HEK293 (cell line): Measurements from ENCODE around the gene DIRAS1.
"Not testable (repeated sequence)": the region's sequence is repeated elsewhere in the genome, so short reads cannot be mapped to it uniquely, and the experiment has no call there.

Source experiments
- CTCF ChIA-PET: fragments of 350-600 bp; formaldehyde crosslinking; extraction: SDS; loops from one replicate; lab custom pipeline; 2021; ENCODE audit warnings: antibody characterized with exemption; lab: Yijun Ruan, JAX
- POLR2A ChIA-PET: fragments of 300-600 bp; formaldehyde crosslinking; extraction: SDS; loops from one replicate; lab custom pipeline; 2020; ENCODE audit warnings: antibody characterized with exemption, inconsistent platforms; lab: Yijun Ruan, JAX
- H3K27ac ChIP-seq: fragments of 200-500 bp; sonication (Bioruptor generic); 2 replicates; pipeline ENCODE4 v1.5.1; 2014; ENCODE audit warnings: low read depth, low read length, control low read depth, inconsistent platforms; ENCODE audit errors: extremely low read depth
- H3K36me3 ChIP-seq, 2 experiments: fragments of 200-500 bp in 1 of 2; sonication (Bioruptor generic) in 1 of 2; 1 replicate in 1 of 2; 2 replicates in 1 of 2; pipeline ENCODE4 v1.5.1; 2014 to 2017; ENCODE audit warnings: inconsistent platforms in 2 of 2, low read length in 2 of 2; ENCODE audit not compliant: control insufficient read depth in 2 of 2, insufficient read depth in 1 of 2
- H3K4me1 ChIP-seq: fragments of 200-500 bp; sonication (Bioruptor generic); 2 replicates; pipeline ENCODE4 v1.5.1; 2014; ENCODE audit warnings: mild to moderate bottlenecking, low read length, inconsistent platforms; ENCODE audit not compliant: control insufficient read depth, insufficient read depth
- H3K4me3 ChIP-seq: 2 replicates; pipeline ENCODE4 v1.5.1; 2011; ENCODE audit warnings: low read depth, mild to moderate bottlenecking, control low read depth, low read length, moderate library complexity
- H3K9me3 ChIP-seq: fragments of 200-500 bp; sonication (Bioruptor generic); 2 replicates; pipeline ENCODE4 v1.5.1; 2014; ENCODE audit warnings: low read depth, low read length, inconsistent platforms; ENCODE audit not compliant: control insufficient read depth, insufficient read depth
- BCL11B ChIP-seq: fragments of 450-650 bp; formaldehyde crosslinking; IDR thresholded peaks from 2 replicates; pipeline ENCODE4 v1.5.1; 2016; ENCODE audit warnings: low read depth, missing biosample characterization, missing genetic modification characterization
- KLF10 ChIP-seq: fragments of 450-650 bp; IDR thresholded peaks from 2 replicates; pipeline ENCODE4 v1.5.1; 2018; ENCODE audit warnings: missing biosample characterization, mild to moderate bottlenecking, missing genetic modification characterization
- KLF7 ChIP-seq: fragments of 450-650 bp; formaldehyde crosslinking; IDR thresholded peaks from 2 replicates; pipeline ENCODE4 v1.5.1; 2016; ENCODE audit warnings: missing biosample characterization, missing genetic modification characterization, borderline replicate concordance
- PBX3 ChIP-seq: sonication (generic); formaldehyde crosslinking; IDR thresholded peaks from 2 replicates; pipeline ENCODE4 v1.8.1; 2022; ENCODE audit warnings: mild to moderate bottlenecking, moderate library complexity, missing genetic modification reagents
- YY1 ChIP-seq: fragments of 450-650 bp; formaldehyde crosslinking; IDR thresholded peaks from 2 replicates; pipeline ENCODE4 v1.5.1; 2018; ENCODE audit warnings: missing biosample characterization, missing genetic modification characterization
- ZBTB6 ChIP-seq: fragments of 450-650 bp; formaldehyde crosslinking; IDR thresholded peaks from 2 replicates; pipeline ENCODE4 v1.5.1; 2017; ENCODE audit warnings: missing biosample characterization, missing genetic modification characterization
- ZFP41 ChIP-seq: fragments of 450-650 bp; formaldehyde crosslinking; IDR thresholded peaks from 2 replicates; pipeline ENCODE4 v1.5.1; 2016; ENCODE audit warnings: missing biosample characterization, missing genetic modification characterization, borderline replicate concordance
- ZNF19 ChIP-seq: fragments of 450-650 bp; formaldehyde crosslinking; IDR thresholded peaks from 2 replicates; pipeline ENCODE4; 2016; ENCODE audit warnings: missing biosample characterization, missing genetic modification characterization, low read depth
- ZNF391 ChIP-seq: fragments of 450-650 bp; formaldehyde crosslinking; IDR thresholded peaks from 2 replicates; pipeline ENCODE4 v1.5.1; 2016; ENCODE audit warnings: low read depth, missing biosample characterization, missing genetic modification characterization, borderline replicate concordance
- ZNF501 ChIP-seq: fragments of 450-650 bp; formaldehyde crosslinking; IDR thresholded peaks from 2 replicates; pipeline ENCODE4 v1.5.1; 2016; ENCODE audit warnings: missing biosample characterization, missing genetic modification characterization
- ZNF513 ChIP-seq: fragments of 450-650 bp; IDR thresholded peaks from 2 replicates; pipeline ENCODE4 v1.5.1; 2018; ENCODE audit warnings: missing biosample characterization, missing genetic modification characterization
- ZNF514 ChIP-seq: fragments of 450-650 bp; formaldehyde crosslinking; IDR thresholded peaks from 2 replicates; pipeline ENCODE4 v1.5.1; 2016; ENCODE audit warnings: missing biosample characterization, missing genetic modification characterization
- ZNF529 ChIP-seq: fragments of 450-650 bp; formaldehyde crosslinking; IDR thresholded peaks from 2 replicates; pipeline ENCODE4 v1.5.1; 2017; ENCODE audit warnings: missing genetic modification characterization, missing biosample characterization; ENCODE audit not compliant: insufficient replicate concordance
- ZNF558 ChIP-seq: fragments of 450-650 bp; formaldehyde crosslinking; IDR thresholded peaks from 2 replicates; pipeline ENCODE4 v1.5.1; 2016; ENCODE audit warnings: missing biosample characterization, missing genetic modification characterization
- ZNF654 ChIP-seq: fragments of 450-650 bp; formaldehyde crosslinking; IDR thresholded peaks from 2 replicates; pipeline ENCODE4 v1.5.1; 2016; ENCODE audit warnings: low read depth, missing biosample characterization, missing genetic modification characterization
- ZNF660 ChIP-seq: fragments of 450-650 bp; IDR thresholded peaks from 2 replicates; pipeline ENCODE4 v1.5.1; 2018; ENCODE audit warnings: missing biosample characterization, mild to moderate bottlenecking, missing genetic modification characterization
- ZNF76 ChIP-seq: fragments of 450-650 bp; formaldehyde crosslinking; IDR thresholded peaks from 2 replicates; pipeline ENCODE4; 2016; ENCODE audit warnings: low read depth, missing biosample characterization, missing genetic modification characterization, borderline replicate concordance

DIRAS1 gene

GRCh38 chr19:2679439-2679838, 41.7 kb downstream of the DIRAS1 start (continued):
- TF ChIP-seq ZNF76 (tag by site-specific recombination), result no peak
- TF ChIP-seq, all 188 proteins: peak for 0

- H3K4me1 ChIP-seq, CTCF ChIA-PET, H3K36me3 ChIP-seq, H3K4me3 ChIP-seq, H3K9me3 ChIP-seq, POLR2A ChIA-PET, H3K27ac ChIP-seq: not testable (repeated sequence)
Observed at GRCh38 chr19:2678948-2679347, 42.2 kb downstream of the DIRAS1 start.

- POLR2A ChIA-PET, result no interaction called here
- Histone ChIP-seq H3K36me3 (no peaks in the 10 kb centered on the region), H3K4me3 (no peak overlapping the region), H3K9me3 (no peaks in the 10 kb centered on the region), H3K4me1 (no peaks in the 10 kb centered on the region), H3K27ac (no peak overlapping the region)
- CTCF ChIA-PET, result no interaction called here
- TF ChIP-seq ZNF558 (tag by site-specific recombination), result no peak
- TF ChIP-seq KLF10 (tag by site-specific recombination), result no peak
- no peak for TF ChIP-seq ZNF514 (tag by site-specific recombination)
- no peak for TF ChIP-seq ZNF513 (tag by site-specific recombination)
- TF ChIP-seq ZBTB6 (tag by site-specific recombination), result no peak
- TF ChIP-seq ZNF660, result no peak
- no peak for TF ChIP-seq ZFP41 (tag by site-specific recombination)
- no peak for TF ChIP-seq YY1 (tag by site-specific recombination)
- no peak for TF ChIP-seq ZNF19
- no peak for TF ChIP-seq ZNF654 (tag by site-specific recombination)
- TF ChIP-seq BCL11B (tag by site-specific recombination), result no peak
- no peak for TF ChIP-seq ZNF529 (tag by site-specific recombination)
- TF ChIP-seq ZNF501, result no peak
- TF ChIP-seq PBX3 (CRISPR knock-in tag), result no peak
- TF ChIP-seq ZNF391, result no peak
- TF ChIP-seq, all 188 proteins: peak for 0
Observed at GRCh38 chr19:2678044-2678671, 43.0 kb downstream of the DIRAS1 start.

GRCh38 chr19:2676823-2677222, 44.3 kb downstream of the DIRAS1 start:
- no peak overlapping the region for H3K27ac ChIP-seq
- POLR2A ChIA-PET, result no interaction called here
- no peaks in the 10 kb centered on the region for H3K36me3 ChIP-seq
- H3K4me1 ChIP-seq, result no peaks in the 10 kb centered on the region
- H3K9me3 ChIP-seq, result no peaks in the 10 kb centered on the region
- TF ChIP-seq KLF7 (tag by site-specific recombination), result no peak
- TF ChIP-seq, all 188 proteins: peak for 0
- CTCF ChIA-PET, result interaction anchor here (0.5 kb wide), 1 partner anchor 40 kb away, joined by 3 read pairs; no protein-coding TSS in a partner anchor
- H3K4me3 ChIP-seq, result no peak overlapping the region
